Measurements from ENCODE around the gene QKI.
"Not testable (repeated sequence)": the region's sequence is repeated elsewhere in the genome, so short reads cannot be mapped to it uniquely, and the experiment has no call there.

DNA sequence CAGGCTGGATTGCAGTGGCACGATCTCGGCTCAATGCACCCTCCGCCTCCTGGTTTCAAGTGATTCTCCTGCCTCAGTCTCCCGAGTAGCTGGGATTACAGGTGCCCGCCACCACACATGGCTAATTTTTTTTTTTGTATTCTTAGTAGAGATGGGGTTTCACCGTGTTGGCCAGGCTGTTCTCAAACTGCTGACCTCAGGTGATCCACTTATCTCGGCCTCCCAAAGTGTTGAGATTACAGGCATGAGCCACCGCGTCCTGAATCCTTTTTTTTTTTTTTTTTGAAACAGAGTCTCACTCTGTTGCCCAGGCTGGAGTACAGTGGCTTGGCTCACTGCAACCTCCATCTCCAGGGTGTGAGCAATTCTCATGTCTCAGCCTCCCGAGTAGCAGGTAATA lies 24.9 kb downstream of the QKI start:
- TF ChIP-seq EZH2phosphoT487 (IDR thresholded peaks at IDR 0.05; ENCODE audit: borderline replicate concordance): not testable (repeated sequence)
- TF ChIP-seq, protein P1, sequence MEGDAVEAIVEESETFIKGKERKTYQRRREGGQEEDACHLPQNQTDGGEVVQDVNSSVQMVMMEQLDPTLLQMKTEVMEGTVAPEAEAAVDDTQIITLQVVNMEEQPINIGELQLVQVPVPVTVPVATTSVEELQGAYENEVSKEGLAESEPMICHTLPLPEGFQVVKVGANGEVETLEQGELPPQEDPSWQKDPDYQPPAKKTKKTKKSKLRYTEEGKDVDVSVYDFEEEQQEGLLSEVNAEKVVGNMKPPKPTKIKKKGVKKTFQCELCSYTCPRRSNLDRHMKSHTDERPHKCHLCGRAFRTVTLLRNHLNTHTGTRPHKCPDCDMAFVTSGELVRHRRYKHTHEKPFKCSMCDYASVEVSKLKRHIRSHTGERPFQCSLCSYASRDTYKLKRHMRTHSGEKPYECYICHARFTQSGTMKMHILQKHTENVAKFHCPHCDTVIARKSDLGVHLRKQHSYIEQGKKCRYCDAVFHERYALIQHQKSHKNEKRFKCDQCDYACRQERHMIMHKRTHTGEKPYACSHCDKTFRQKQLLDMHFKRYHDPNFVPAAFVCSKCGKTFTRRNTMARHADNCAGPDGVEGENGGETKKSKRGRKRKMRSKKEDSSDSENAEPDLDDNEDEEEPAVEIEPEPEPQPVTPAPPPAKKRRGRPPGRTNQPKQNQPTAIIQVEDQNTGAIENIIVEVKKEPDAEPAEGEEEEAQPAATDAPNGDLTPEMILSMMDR (conservative IDR thresholded peaks at IDR 0.05; ENCODE audit: low read length): not testable (repeated sequence)
